ENCODE measurements around the gene ACTG2.
"Not testable (repeated sequence)": the region's sequence is repeated elsewhere in the genome, so short reads cannot be mapped to it uniquely, and the experiment has no call there.

Gene ACTG2

GRCh38 chr2:73893764-73894474 is 1.1 kb downstream of the ACTG2 start:
- no peak for DNase-seq

- no peak for DNase-seq
These were observed 1.7 kb downstream of the ACTG2 start for GRCh38 chr2:73894475-73894850.

- DNase-seq = no peak
These were observed 2.1 kb downstream of the ACTG2 start for GRCh38 chr2:73894877-73895276.

GRCh38 chr2:73895473-73895872 is 2.7 kb downstream of the ACTG2 start:
- no peak for DNase-seq

- DNase-seq = peak; percentile 56 to 61
These were observed 3.8 kb downstream of the ACTG2 start for GRCh38 chr2:73896362-73897239.

GRCh38 chr2:73897240-73897583 is 4.4 kb downstream of the ACTG2 start:
- DNase-seq = no peak

GRCh38 chr2:73897934-73898333 is 5.1 kb downstream of the ACTG2 start:
- DNase-seq = no peak

GRCh38 chr2:73899801-73900336 is 7.1 kb downstream of the ACTG2 start:
- DNase-seq = no peak

- no peak for DNase-seq
These were observed 8.3 kb downstream of the ACTG2 start for GRCh38 chr2:73901143-73901542.

- DNase-seq = no peak
These were observed 9.5 kb downstream of the ACTG2 start for GRCh38 chr2:73902284-73902683.

- no peak for DNase-seq
These were observed 10.5 kb downstream of the ACTG2 start for GRCh38 chr2:73903313-73903712.

GRCh38 chr2:73903949-73904613 is 11.3 kb downstream of the ACTG2 start:
- DNase-seq = not testable (repeated sequence)

- DNase-seq = no peak
These were observed 12.1 kb downstream of the ACTG2 start for GRCh38 chr2:73904952-73905351.

GRCh38 chr2:73906847-73907505 is 14.2 kb downstream of the ACTG2 start:
- no peak for DNase-seq

- DNase-seq = peak; percentile 61 to 68
These were observed 15.1 kb downstream of the ACTG2 start for GRCh38 chr2:73907840-73908452.

- no peak for DNase-seq
These were observed 16.2 kb downstream of the ACTG2 start for GRCh38 chr2:73908689-73909652.

- no peak for DNase-seq
These were observed 18.2 kb downstream of the ACTG2 start for GRCh38 chr2:73910873-73911547.

- DNase-seq = no peak
These were observed 18.9 kb downstream of the ACTG2 start for GRCh38 chr2:73911548-73912208.

- DNase-seq = no peak
These were observed 20.7 kb downstream of the ACTG2 start for GRCh38 chr2:73913414-73914054.

- no peak for DNase-seq
These were observed 21.9 kb downstream of the ACTG2 start for GRCh38 chr2:73914667-73915066.
